ENCODE measurements around the gene NUMB. TPM values are rescaled to one million over a fixed set of nuclear protein-coding genes. Genes with fewer than 3 reads are reported as not detected.

The NUMB gene
- total and polyA plus RNA-seq, 2 of the 13 experiments (the other 11 are each of a cell fraction or from before 2014, with no cell fraction given), result 20.3 to 71.1 TPM

GRCh38 chr14:73231981-73232851, 226.1 kb downstream of the NUMB start:
- ChIA-PET POLR2A (interaction anchor here (1.0 to 2.2 kb wide), 7 partner anchors 9 to 240 kb away, joined by 3 to 14 read pairs (median 5); partner anchors contain the start of gene RBM25), CTCF (ENCODE audit: low intra/inter-chr PET ratio, low total read pairs) (interaction anchor here (1.8 kb wide), 1 partner anchor 240 kb away, joined by 10 read pairs; no protein-coding TSS in a partner anchor)
- Histone ChIP-seq H4K20me1 (ENCODE audit: insufficient read depth, low read length) (no peaks in the 10 kb centered on the region), H2AFZ (ENCODE audit: low read length) (no peak overlapping the region), H3K4me1 (ENCODE audit: insufficient read depth, low read length) (peaks cover 44% of the 10 kb centered on the region), H3K4me2 (ENCODE audit: low read depth, low read length) (peak overlapping the region; percentile 89), H3K36me3 (replicated peaks in 1 of 2; ENCODE audit: control insufficient read depth in 1 of 2, insufficient read depth in 2 of 2, low read length in 2 of 2) (no peaks in the 10 kb centered on the region), H3K4me3 (replicated peaks in 1 of 3; ENCODE audit: insufficient read depth in 1 of 3, low read depth in 2 of 3, low read length in 3 of 3) (peak overlapping the region in 2 of 3 experiments; percentile 16 to 62; a peak in 4 of 6 replicates), H3K27ac (ENCODE audit: extremely low read length, insufficient read depth, low read length) (no peak overlapping the region), H3K79me2 (ENCODE audit: insufficient read depth, low read length) (no peaks in the 10 kb centered on the region), H3K9me3 (ENCODE audit: low read length) (no peaks in the 10 kb centered on the region), H3K9ac (ENCODE audit: insufficient read depth, low read depth, low read length) (peak overlapping the region; percentile 42; the same call in 1 of the 2 replicates), H3K27me3 (ENCODE audit: control insufficient read depth in 1 of 2, insufficient read depth in 2 of 2, low read length in 2 of 2) (peaks cover 9 to 44% of the 10 kb centered on the region in 2 experiments; a peak in 4 of 5 replicates)
- WGBS (ENCODE audit: low lambda C conversion rate), result 22% methylated on average over 8 of the region's 19 CpGs
- peak; percentile 91 for ATAC-seq
- BruUV-seq (replicated peaks), result no TSS peak
- intact Hi-C loops (cut with micrococcal nuclease; ENCODE audit: unreplicated experiment), result loop anchor here (2.0 to 10.0 kb wide), 2 partner anchors 53 to 241 kb away; no protein-coding TSS in a partner anchor
- FAIRE-seq, result peak; percentile 12
- DNase-seq (ENCODE audit: low spot score), result peak; percentile 69
- in situ Hi-C loops (cut with HindIII; ENCODE audit: extremely low pct_ligation_motif_present, low pct_unique_long_range_greater_than_20kb), result loop anchor here (5.0 kb wide), 2 partner anchors 35 to 240 kb away; no protein-coding TSS in a partner anchor
- TF ChIP-seq HINFP (CRISPR knock-in tag; IDR thresholded peaks at IDR 0.05; ENCODE audit: low read depth) (no peak), RAD21 (CRISPR knock-in tag; IDR thresholded peaks at IDR 0.05) (peak; percentile 89), ZNF687 (CRISPR knock-in tag; IDR thresholded peaks at IDR 0.05) (peak; percentile 71), ZNF530 (CRISPR knock-in tag; IDR thresholded peaks at IDR 0.05; ENCODE audit: low read depth) (no peak), ZNF121 (CRISPR knock-in tag; IDR thresholded peaks at IDR 0.05) (0 out of 2 replicates have a peak, but pooled peaks have one; percentile 14), ZBTB7B (CRISPR knock-in tag; IDR thresholded peaks at IDR 0.05) (0 out of 2 replicates have a peak, but pooled peaks have one; percentile 51), CENPT (CRISPR knock-in tag; IDR thresholded peaks at IDR 0.05; ENCODE audit: low read depth) (no peak), ZNF788 (CRISPR knock-in tag; IDR thresholded peaks at IDR 0.05; ENCODE audit: borderline replicate concordance) (no peak), ZSCAN25 (CRISPR knock-in tag; IDR thresholded peaks at IDR 0.05) (0 out of 2 replicates have a peak, but pooled peaks have one; percentile 29), CTCF (CRISPR knock-in tag; IDR thresholded peaks at IDR 0.05) (peak; percentile 93), ZFX (CRISPR knock-in tag; IDR thresholded peaks at IDR 0.05; ENCODE audit: low read depth) (peak; percentile 47), CBX2 (IDR thresholded peaks at IDR 0.05; ENCODE audit: low read depth, low read length) (no peak), CBX2 (CRISPR knock-in tag; IDR thresholded peaks at IDR 0.05; ENCODE audit: low read depth) (no peak), ZNF256 (CRISPR knock-in tag; conservative IDR thresholded peaks at IDR 0.05) (no peak), STAG1 (CRISPR knock-in tag; IDR thresholded peaks at IDR 0.05) (peak; percentile 92), FOXO1 (CRISPR knock-in tag; IDR thresholded peaks at IDR 0.05) (no peak)
